Superior temporal gyrus (tissue), 1 donor: ENCODE data around the gene KCNQ5.

Experiments
- DNase-seq: peaks from one replicate; pipeline ENCODE4 v3.0.0-alpha.2; 2016; ENCODE audit errors: extremely low spot score

Gene KCNQ5

GRCh38 chr6:72798196-72798595 is 176.3 kb downstream of the KCNQ5 start:
- no peak for DNase-seq

- DNase-seq, result no peak
Observed at GRCh38 chr6:72809746-72810379, 188.0 kb downstream of the KCNQ5 start.

- no peak for DNase-seq
Observed at GRCh38 chr6:72810571-72811280, 188.9 kb downstream of the KCNQ5 start.

- no peak for DNase-seq
Observed at GRCh38 chr6:72811971-72812421, 190.1 kb downstream of the KCNQ5 start.

GRCh38 chr6:72813807-72814596 is 192.1 kb downstream of the KCNQ5 start:
- DNase-seq, result no peak

GRCh38 chr6:72816022-72816421 is 194.2 kb downstream of the KCNQ5 start:
- DNase-seq, result no peak

GRCh38 chr6:72817208-72817607 is 195.3 kb downstream of the KCNQ5 start:
- no peak for DNase-seq

- DNase-seq, result no peak
Observed at GRCh38 chr6:72819609-72820008, 197.7 kb downstream of the KCNQ5 start.

- DNase-seq, result no peak
Observed at GRCh38 chr6:72820153-72820552, 198.3 kb downstream of the KCNQ5 start.

- DNase-seq, result no peak
Observed at GRCh38 chr6:72820906-72821305, 199.0 kb downstream of the KCNQ5 start.

GRCh38 chr6:72822023-72822422 is 200.2 kb downstream of the KCNQ5 start:
- no peak for DNase-seq

- no peak for DNase-seq
Observed at GRCh38 chr6:72822691-72823090, 200.8 kb downstream of the KCNQ5 start.

GRCh38 chr6:72824833-72825232 is 203.0 kb downstream of the KCNQ5 start:
- DNase-seq, result no peak

- DNase-seq, result no peak
Observed at GRCh38 chr6:72825315-72825911, 203.5 kb downstream of the KCNQ5 start.

GRCh38 chr6:72826037-72826436 is 204.2 kb downstream of the KCNQ5 start:
- no peak for DNase-seq

- DNase-seq, result no peak
Observed at GRCh38 chr6:72826744-72827438, 205.0 kb downstream of the KCNQ5 start.

- no peak for DNase-seq
Observed at GRCh38 chr6:72828904-72829303, 207.0 kb downstream of the KCNQ5 start.

- no peak for DNase-seq
Observed at GRCh38 chr6:72832271-72832670, 210.4 kb downstream of the KCNQ5 start.

GRCh38 chr6:72835749-72836148 is 213.9 kb downstream of the KCNQ5 start:
- no peak for DNase-seq

GRCh38 chr6:72836971-72837370 is 215.1 kb downstream of the KCNQ5 start:
- no peak for DNase-seq

GRCh38 chr6:72841195-72841594 is 219.3 kb downstream of the KCNQ5 start:
- DNase-seq, result no peak

- no peak for DNase-seq
Observed at GRCh38 chr6:72842140-72842539, 220.3 kb downstream of the KCNQ5 start.
